A673 (cell line): ENCODE results near the gene PLXDC2. TPM values are rescaled to one million over a fixed set of nuclear protein-coding genes. Genes with fewer than 3 reads are reported as not detected.

Experiments
- BruUV-seq: library from RNA; stranded (reverse); fragments of 400-500 nt; replicated peaks from 2 replicates; lab custom pipeline; 2021; lab: Mats Ljungman, UMichigan
- CTCF ChIA-PET: fragments of 300-600 bp; sonication (Branson Sonifier 250); formaldehyde crosslinking; loops from one replicate; lab custom pipeline; 2022; ENCODE audit warnings: antibody characterized with exemption; lab: Charles Lee
- POLR2A ChIA-PET: fragments of 300-600 bp; sonication (Branson Sonifier 250); formaldehyde crosslinking; loops from one replicate; lab custom pipeline; 2022; ENCODE audit warnings: antibody characterized with exemption; ENCODE audit not compliant: low non-redundant PET; lab: Charles Lee
- DNase-seq: peaks from one replicate; pipeline ENCODE4 v3.0.0-alpha.2; 2015; ENCODE audit warnings: low spot score
- H3K27ac ChIP-seq: fragments of 200-600 bp; sonication (generic); 2 replicates; pipeline ENCODE4 v1.5.1; 2016; ENCODE audit warnings: mixed run types, low read depth, mild to moderate bottlenecking, mixed read lengths, antibody characterized with exemption, low read length; ENCODE audit not compliant: poor library complexity, severe bottlenecking
- H3K27me3 ChIP-seq: fragments of 200-600 bp; sonication (generic); replicated peaks from 2 replicates; pipeline ENCODE4 v1.6.1; 2017; ENCODE audit warnings: mixed run types, low read depth, mild to moderate bottlenecking, mixed read lengths, antibody characterized with exemption, low read length; ENCODE audit not compliant: insufficient read depth, poor library complexity
- H3K36me3 ChIP-seq: fragments of 200-600 bp; sonication (generic); 2 replicates; pipeline ENCODE4 v1.6.1; 2016; ENCODE audit warnings: mixed run types, mild to moderate bottlenecking, mixed read lengths, antibody characterized with exemption, low read length; ENCODE audit not compliant: insufficient read depth, poor library complexity, severe bottlenecking
- H3K4me1 ChIP-seq: fragments of 200-600 bp; sonication (generic); 2 replicates; pipeline ENCODE4 v1.6.1; 2017; ENCODE audit warnings: mixed run types, mild to moderate bottlenecking, mixed read lengths, antibody characterized with exemption, low read length; ENCODE audit not compliant: insufficient read depth, poor library complexity, severe bottlenecking
- H3K4me3 ChIP-seq: fragments of 200-600 bp; sonication (generic); 2 replicates; pipeline ENCODE4 v1.5.1; 2016; ENCODE audit warnings: low read depth, mixed run types, mild to moderate bottlenecking, mixed read lengths, low read length; ENCODE audit not compliant: poor library complexity, severe bottlenecking
- H3K9me3 ChIP-seq: fragments of 200-600 bp; sonication (generic); 2 replicates; pipeline ENCODE4 v1.6.1; 2016; ENCODE audit warnings: mixed run types, low read depth, mild to moderate bottlenecking, mixed read lengths, antibody characterized with exemption, low read length; ENCODE audit not compliant: poor library complexity, severe bottlenecking
- EZH2 ChIP-seq: fragments of 200-600 bp; sonication (generic); IDR thresholded peaks from 2 replicates; pipeline ENCODE4 v1.6.1; 2017; ENCODE audit warnings: borderline replicate concordance, low read depth, mild to moderate bottlenecking, mixed read lengths, antibody characterized with exemption, low read length; ENCODE audit not compliant: poor library complexity, severe bottlenecking
- intact Hi-C: fragments of 100-400 bp; cut with micrococcal nuclease; formaldehyde crosslinking; loops from one replicate; pipeline ENCODE4 v1.10.0; 2022; ENCODE audit not compliant: unreplicated experiment
- total RNA-seq: library from RNA; stranded (reverse); gene quantifications from 2 replicates; pipeline ENCODE4 v1.2.3, GENCODE V29; 2021
- TF ChIP-seq, protein P1 (sequence below): fragments of 300-800, 200-600 bp; sonication (generic); conservative IDR thresholded peaks from 2 replicates; pipeline ENCODE4 v1.5.1; 2017; ENCODE audit warnings: low read depth, mild to moderate bottlenecking, antibody characterized with exemption, low read length, moderate library complexity, mixed read lengths

PLXDC2 gene
- total RNA-seq, 1 experiment from 2014 or later = 74.8 TPM

DNA sequence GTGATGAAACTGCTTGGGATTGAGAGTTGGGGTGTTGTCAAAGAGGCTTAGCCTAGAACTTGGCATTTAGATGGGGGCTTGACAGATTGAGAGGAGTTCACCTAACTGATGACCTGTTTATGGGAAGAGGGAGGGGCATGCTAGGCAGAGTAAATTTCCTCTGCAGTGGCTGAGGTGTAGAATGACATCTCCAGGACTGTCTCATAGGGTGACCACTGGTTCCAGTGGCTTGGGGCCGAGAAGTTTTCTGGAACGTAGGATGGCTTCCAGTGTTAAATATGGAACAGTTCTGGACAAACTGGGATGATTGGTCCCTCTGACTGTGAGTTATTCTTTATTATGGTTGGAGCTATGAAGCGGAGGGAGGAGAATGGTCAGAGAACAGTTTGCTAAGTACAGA, 186.4 kb downstream of the PLXDC2 start:
- H3K27me3 ChIP-seq = no peaks in the 10 kb centered on the region
- peaks cover 28% of the 10 kb centered on the region for H3K4me1 ChIP-seq
- H3K36me3 ChIP-seq = peaks cover 6% of the 10 kb centered on the region
- no peak overlapping the region for H3K4me3 ChIP-seq
- H3K27ac ChIP-seq = no peak overlapping the region
- intact Hi-C loops = no loop called here
- CTCF ChIA-PET = no interaction called here
- DNase-seq = no peak
- BruUV-seq = no TSS peak
- TF ChIP-seq, protein P1, sequence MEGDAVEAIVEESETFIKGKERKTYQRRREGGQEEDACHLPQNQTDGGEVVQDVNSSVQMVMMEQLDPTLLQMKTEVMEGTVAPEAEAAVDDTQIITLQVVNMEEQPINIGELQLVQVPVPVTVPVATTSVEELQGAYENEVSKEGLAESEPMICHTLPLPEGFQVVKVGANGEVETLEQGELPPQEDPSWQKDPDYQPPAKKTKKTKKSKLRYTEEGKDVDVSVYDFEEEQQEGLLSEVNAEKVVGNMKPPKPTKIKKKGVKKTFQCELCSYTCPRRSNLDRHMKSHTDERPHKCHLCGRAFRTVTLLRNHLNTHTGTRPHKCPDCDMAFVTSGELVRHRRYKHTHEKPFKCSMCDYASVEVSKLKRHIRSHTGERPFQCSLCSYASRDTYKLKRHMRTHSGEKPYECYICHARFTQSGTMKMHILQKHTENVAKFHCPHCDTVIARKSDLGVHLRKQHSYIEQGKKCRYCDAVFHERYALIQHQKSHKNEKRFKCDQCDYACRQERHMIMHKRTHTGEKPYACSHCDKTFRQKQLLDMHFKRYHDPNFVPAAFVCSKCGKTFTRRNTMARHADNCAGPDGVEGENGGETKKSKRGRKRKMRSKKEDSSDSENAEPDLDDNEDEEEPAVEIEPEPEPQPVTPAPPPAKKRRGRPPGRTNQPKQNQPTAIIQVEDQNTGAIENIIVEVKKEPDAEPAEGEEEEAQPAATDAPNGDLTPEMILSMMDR = no peak
- no peak for TF ChIP-seq EZH2
- POLR2A ChIA-PET = no interaction called here
- no peaks in the 10 kb centered on the region for H3K9me3 ChIP-seq

DNA sequence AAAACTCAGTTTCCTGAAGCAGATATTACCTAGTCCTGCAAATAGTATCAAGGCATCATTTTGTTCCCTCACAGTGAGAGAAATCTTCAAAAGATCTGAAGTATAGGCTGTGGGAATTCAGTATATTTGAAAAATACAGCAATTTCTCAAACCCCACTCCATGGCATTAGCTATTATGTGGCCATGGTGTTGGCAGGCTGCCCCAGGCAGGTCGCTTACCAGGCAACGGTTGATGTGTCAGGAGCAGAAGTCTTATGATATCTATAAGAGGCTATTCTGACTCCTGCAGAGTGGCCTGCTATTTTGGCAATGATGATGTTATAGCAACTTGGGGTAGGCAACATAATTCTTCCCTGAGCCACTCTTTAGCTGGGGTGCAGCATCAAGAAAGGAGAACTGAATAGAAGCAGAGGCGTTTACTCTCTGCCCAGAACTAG, 187.9 kb downstream of the PLXDC2 start:
- no peak for DNase-seq
- H3K27ac ChIP-seq = no peak overlapping the region
- peaks cover 20% of the 10 kb centered on the region for H3K4me1 ChIP-seq
- ChIA-PET POLR2A (no interaction called here), CTCF (no interaction called here)
- TF ChIP-seq EZH2 = no peak
- TF ChIP-seq, protein P1 = no peak
- intact Hi-C loops = no loop called here
- no peak overlapping the region for H3K4me3 ChIP-seq
- no peaks in the 10 kb centered on the region for H3K9me3 ChIP-seq
- no TSS peak for BruUV-seq
- peaks cover 6% of the 10 kb centered on the region for H3K36me3 ChIP-seq
- no peaks in the 10 kb centered on the region for H3K27me3 ChIP-seq

DNA sequence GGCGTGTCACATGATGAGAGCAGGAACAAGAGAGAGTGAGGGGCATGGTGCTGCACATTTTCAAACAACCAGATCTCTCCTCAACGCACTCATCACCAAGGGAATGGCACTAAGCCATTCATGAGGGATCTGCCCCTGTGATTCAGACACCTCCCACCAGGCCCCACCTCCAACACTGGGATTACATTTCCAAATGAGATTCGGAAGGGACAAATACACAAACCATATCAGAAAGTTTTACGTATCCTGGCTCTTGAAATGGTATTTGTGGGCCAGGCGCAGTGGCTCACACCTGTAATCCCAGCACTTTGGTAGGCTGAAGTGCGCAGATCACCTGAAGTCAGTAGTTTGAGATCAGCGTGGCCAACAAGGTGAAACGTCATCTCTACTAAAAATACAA, 189.4 kb downstream of the PLXDC2 start:
- H3K9me3 ChIP-seq = no peaks in the 10 kb centered on the region
- intact Hi-C loops = no loop called here
- TF ChIP-seq, protein P1 = no peak
- TF ChIP-seq EZH2 = no peak
- no peak for DNase-seq
- ChIA-PET CTCF (no interaction called here), POLR2A (interaction anchor here (0.7 kb wide), 1 partner anchor 34 kb away, joined by 3 read pairs; no protein-coding TSS in a partner anchor)
- H3K4me1 ChIP-seq = peaks cover 20% of the 10 kb centered on the region
- H3K27me3 ChIP-seq = no peaks in the 10 kb centered on the region
- H3K36me3 ChIP-seq = peaks cover 6% of the 10 kb centered on the region
- no peak overlapping the region for H3K4me3 ChIP-seq
- BruUV-seq = no TSS peak
- H3K27ac ChIP-seq = no peak overlapping the region
